GM18511 (cell line): Measurements from ENCODE around the gene RHOB.
"Not testable (repeated sequence)": the region's sequence is repeated elsewhere in the genome, so short reads cannot be mapped to it uniquely, and the experiment has no call there.

Source experiments
- ATAC-seq: cut with Tn5 transposase; IDR thresholded peaks from one replicate; pipeline ENCODE4 v1.9.1; 2021; ENCODE audit warnings: mild to moderate bottlenecking, moderate library complexity; ENCODE audit not compliant: unreplicated experiment

Gene RHOB

GRCh38 chr2:20490300-20491181 lies 43.7 kb downstream of the RHOB start:
- no peak for ATAC-seq

- ATAC-seq: no peak
Measured at GRCh38 chr2:20491739-20492531, 45.1 kb downstream of the RHOB start.

GRCh38 chr2:20493095-20493494 lies 46.2 kb downstream of the RHOB start:
- not testable (repeated sequence) for ATAC-seq

GRCh38 chr2:20494241-20494640 lies 47.4 kb downstream of the RHOB start:
- no peak for ATAC-seq

- no peak for ATAC-seq
Measured at GRCh38 chr2:20496076-20496872, 49.4 kb downstream of the RHOB start.

GRCh38 chr2:20496942-20497341 lies 50.1 kb downstream of the RHOB start:
- no peak for ATAC-seq
